GM12878 (cell line): ENCODE results near the gene RAB37.

Experiments used
- BCL11A ChIP-seq: IDR thresholded peaks from 2 replicates; pipeline ENCODE4 v1.6.1; 2011; ENCODE audit warnings: low read depth, low read length
- CHD2 ChIP-seq: IDR thresholded peaks from 2 replicates; pipeline ENCODE4 v1.6.1; 2011; ENCODE audit warnings: low read depth, low read length, improper control_type of control experiment, borderline replicate concordance
- ETV6 ChIP-seq, 2 experiments: fragments of 450-650 bp in 1 of 2; IDR thresholded peaks in 1 of 2; conservative IDR thresholded peaks in 1 of 2; 2 replicates each; pipeline ENCODE4 v1.6.1; 2014; ENCODE audit warnings: antibody characterized with exemption in 1 of 2, borderline replicate concordance in 1 of 2, low read depth in 1 of 2, mild to moderate bottlenecking in 1 of 2, moderate library complexity in 1 of 2
- MTA3 ChIP-seq: IDR thresholded peaks from 2 replicates; pipeline ENCODE4 v1.6.1; 2012; ENCODE audit warnings: low read length, inconsistent platforms, borderline replicate concordance
- NRF1 ChIP-seq: conservative IDR thresholded peaks from 2 replicates; pipeline ENCODE4 v1.6.1; 2011; ENCODE audit warnings: mild to moderate bottlenecking, low read depth, low read length, improper control_type of control experiment
- POLR2A ChIP-seq: IDR thresholded peaks from 2 replicates; pipeline ENCODE4 v1.6.1; 2011; ENCODE audit warnings: low read depth, mild to moderate bottlenecking, low read length
- POU2F2 ChIP-seq: IDR thresholded peaks from 3 replicates; pipeline ENCODE4 v1.6.1; 2011; ENCODE audit warnings: low read depth, mild to moderate bottlenecking, low read length, borderline replicate concordance
- RBBP5 ChIP-seq: fragments of 200-600 bp; sonication (generic); conservative IDR thresholded peaks from 2 replicates; pipeline ENCODE4 v1.6.1; 2016
- SMC3 ChIP-seq: IDR thresholded peaks from 2 replicates; pipeline ENCODE4 v1.6.1; 2011; ENCODE audit warnings: low read length, improper control_type of control experiment, borderline replicate concordance
- TF ChIP-seq, protein P1 (sequence below), 3 experiments: IDR thresholded peaks in 2 of 3; conservative IDR thresholded peaks in 1 of 3; 2 replicates each; pipeline ENCODE4 v1.5.1; 2011; ENCODE audit warnings: low read depth in 3 of 3, low read length in 3 of 3, mild to moderate bottlenecking in 3 of 3, control low read depth in 2 of 3, moderate library complexity in 2 of 3, inconsistent platforms in 1 of 3, mixed read lengths in 1 of 3; ENCODE audit not compliant: control insufficient read depth in 2 of 3, insufficient read depth in 1 of 3; ENCODE audit errors: extremely low read depth in 1 of 3
- TF ChIP-seq, protein P2 (sequence below): fragments of 450-650 bp; IDR thresholded peaks from 2 replicates; pipeline ENCODE4 v1.6.1; 2017; ENCODE audit warnings: mild to moderate bottlenecking

DNA sequence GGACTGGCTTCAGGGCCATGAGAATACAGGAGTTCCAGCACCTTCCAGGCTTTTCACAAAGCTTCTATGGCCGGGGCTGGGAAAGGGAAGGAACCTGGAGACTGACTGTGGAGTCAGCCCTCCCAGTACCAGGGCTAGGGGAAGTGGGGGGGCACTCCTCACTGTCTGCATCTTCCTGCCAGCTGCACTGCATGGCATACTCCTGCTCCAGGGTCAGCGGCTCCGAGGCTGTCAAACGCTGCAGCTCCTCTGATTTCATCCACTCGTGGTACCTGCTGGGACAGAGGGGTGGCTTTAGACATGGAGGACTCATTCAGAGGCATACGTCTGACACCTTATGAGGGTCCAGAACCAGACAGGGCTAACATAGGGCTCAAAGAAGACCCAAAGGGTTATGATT lies 36.4 kb downstream of the RAB37 start:
- TF ChIP-seq ETV6 (conservative IDR thresholded peaks at IDR 0.05 in 1 of 2, IDR thresholded peaks at IDR 0.05 in 1 of 2; ENCODE audit: borderline replicate concordance in 1 of 2, low read depth in 1 of 2): no peak
- TF ChIP-seq MTA3: no peak
- no peak for TF ChIP-seq CHD2
- no peak for TF ChIP-seq RBBP5
- TF ChIP-seq BCL11A: no peak
- no peak for TF ChIP-seq POU2F2
- TF ChIP-seq, protein P1, sequence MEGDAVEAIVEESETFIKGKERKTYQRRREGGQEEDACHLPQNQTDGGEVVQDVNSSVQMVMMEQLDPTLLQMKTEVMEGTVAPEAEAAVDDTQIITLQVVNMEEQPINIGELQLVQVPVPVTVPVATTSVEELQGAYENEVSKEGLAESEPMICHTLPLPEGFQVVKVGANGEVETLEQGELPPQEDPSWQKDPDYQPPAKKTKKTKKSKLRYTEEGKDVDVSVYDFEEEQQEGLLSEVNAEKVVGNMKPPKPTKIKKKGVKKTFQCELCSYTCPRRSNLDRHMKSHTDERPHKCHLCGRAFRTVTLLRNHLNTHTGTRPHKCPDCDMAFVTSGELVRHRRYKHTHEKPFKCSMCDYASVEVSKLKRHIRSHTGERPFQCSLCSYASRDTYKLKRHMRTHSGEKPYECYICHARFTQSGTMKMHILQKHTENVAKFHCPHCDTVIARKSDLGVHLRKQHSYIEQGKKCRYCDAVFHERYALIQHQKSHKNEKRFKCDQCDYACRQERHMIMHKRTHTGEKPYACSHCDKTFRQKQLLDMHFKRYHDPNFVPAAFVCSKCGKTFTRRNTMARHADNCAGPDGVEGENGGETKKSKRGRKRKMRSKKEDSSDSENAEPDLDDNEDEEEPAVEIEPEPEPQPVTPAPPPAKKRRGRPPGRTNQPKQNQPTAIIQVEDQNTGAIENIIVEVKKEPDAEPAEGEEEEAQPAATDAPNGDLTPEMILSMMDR (IDR thresholded peaks at IDR 0.05 in 2 of 3, conservative IDR thresholded peaks at IDR 0.05 in 1 of 3; ENCODE audit: control insufficient read depth in 2 of 3, extremely low read depth in 1 of 3, insufficient read depth in 1 of 3, low read depth in 3 of 3, low read length in 3 of 3): no peak
- TF ChIP-seq NRF1: no peak
- no peak for TF ChIP-seq SMC3
- TF ChIP-seq, protein P2, sequence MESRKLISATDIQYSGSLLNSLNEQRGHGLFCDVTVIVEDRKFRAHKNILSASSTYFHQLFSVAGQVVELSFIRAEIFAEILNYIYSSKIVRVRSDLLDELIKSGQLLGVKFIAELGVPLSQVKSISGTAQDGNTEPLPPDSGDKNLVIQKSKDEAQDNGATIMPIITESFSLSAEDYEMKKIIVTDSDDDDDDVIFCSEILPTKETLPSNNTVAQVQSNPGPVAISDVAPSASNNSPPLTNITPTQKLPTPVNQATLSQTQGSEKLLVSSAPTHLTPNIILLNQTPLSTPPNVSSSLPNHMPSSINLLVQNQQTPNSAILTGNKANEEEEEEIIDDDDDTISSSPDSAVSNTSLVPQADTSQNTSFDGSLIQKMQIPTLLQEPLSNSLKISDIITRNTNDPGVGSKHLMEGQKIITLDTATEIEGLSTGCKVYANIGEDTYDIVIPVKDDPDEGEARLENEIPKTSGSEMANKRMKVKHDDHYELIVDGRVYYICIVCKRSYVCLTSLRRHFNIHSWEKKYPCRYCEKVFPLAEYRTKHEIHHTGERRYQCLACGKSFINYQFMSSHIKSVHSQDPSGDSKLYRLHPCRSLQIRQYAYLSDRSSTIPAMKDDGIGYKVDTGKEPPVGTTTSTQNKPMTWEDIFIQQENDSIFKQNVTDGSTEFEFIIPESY: no peak
- TF ChIP-seq POLR2A: no peak
